ENCODE data around the gene STK17B.
"Not testable (repeated sequence)": the region's sequence is repeated elsewhere in the genome, so short reads cannot be mapped to it uniquely, and the experiment has no call there.

STK17B gene

DNA sequence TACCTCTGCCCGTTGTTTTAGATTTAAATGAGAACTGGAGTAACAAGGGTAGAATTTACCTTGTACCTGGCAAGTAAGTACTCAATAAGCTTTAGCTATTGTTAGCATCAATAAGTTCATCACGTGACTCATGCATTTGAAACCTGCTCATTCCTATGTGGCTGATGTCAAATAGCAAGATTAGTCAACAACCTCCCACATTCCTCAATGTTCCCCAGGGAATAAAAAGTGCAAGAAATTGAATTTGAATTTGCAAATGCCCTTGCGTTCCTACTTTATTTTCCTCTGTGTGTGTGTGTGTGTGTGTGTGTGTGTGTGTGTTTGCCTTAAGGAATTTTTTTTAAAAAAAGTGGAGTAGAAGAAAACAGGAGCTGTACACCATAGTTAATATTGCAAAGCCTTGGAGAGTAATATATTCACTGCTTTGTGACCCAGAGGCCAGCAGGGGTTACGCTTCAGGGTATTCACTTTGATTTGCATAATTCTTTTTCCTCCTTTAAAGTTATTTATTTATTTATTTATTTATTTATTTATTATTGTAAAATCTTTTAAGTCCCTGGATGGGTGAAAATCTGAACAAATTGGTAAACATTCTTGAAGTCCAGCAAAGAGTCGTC is 58.9 kb downstream of the STK17B start:
- DNase-seq (ENCODE audit: low spot score): no peak

DNA sequence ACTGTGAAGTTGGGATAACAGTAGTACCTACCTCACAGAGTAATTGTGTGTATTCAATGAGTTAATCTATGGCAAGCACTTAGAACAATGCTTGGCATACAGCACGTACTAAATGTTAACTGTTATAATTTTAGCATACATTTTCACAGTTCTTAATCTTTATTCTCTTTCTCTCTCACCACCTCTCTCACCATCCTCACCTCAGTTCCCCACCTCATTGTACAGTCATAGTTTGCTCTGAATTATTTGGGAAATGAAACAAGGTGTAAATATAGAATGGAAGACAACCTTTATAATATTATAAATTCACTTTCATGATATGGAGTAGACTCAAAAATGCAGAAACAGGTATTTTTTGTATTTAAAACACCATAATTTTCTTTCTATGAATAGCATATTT is 62.8 kb downstream of the STK17B start:
- no peak for DNase-seq (ENCODE audit: low spot score)

DNA sequence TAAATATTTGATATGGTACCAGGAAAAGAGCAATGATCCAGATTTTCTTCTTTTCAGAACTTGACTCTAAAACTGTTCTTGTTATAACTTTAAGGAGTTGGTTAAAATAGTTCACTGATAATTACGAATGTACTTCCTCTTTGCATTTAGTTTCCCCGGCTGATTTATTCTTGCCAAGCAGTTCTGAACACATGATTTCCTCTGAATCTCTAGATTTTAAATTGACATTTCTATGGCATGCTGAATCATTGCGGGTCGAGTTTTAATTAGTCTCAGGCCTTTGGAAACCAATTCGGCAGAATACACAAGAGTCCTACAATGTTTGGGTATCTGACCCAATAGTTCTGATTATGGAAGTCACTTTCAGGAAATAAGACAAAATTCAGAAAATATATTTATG is 65.4 kb downstream of the STK17B start:
- DNase-seq (ENCODE audit: low spot score): no peak

DNA sequence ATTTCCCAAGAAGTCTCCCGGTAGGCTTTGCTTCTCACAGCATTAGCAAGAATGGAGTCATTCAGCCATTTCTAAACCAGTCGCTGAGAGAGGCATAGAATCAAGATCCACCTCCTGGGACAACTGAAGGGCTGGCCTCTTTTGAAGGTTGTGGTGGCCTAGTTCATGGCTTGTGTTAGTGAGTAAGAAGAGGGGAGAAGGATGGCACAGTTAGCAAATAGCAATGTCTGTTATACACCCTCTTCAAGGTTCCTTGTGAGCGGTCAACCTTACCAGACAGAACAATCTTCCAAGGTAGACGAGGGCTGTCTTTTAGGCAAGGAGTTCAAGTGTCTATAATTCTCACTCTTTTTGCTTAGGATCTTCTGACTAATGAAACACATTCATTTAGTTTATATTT is 67.3 kb downstream of the STK17B start:
- no peak for DNase-seq (ENCODE audit: low spot score)

DNA sequence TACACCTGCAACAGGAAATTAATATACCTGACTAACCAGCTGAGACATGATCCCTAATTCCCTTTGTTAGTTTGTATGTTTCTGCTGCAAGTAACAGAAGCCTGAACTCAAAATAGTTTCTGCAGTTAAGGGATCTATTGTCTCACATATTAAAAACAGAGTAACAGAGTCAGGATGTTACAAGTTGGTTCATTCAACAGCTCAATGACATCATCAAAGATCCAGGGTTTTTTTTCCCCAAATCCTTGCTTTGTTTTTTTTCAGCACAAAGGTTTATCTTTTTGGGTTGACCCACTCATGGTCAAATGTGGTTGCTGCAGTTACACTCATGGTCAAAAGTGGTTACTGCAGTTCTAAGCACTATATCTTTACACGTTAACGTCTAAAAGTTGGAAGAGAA is 67.8 kb downstream of the STK17B start:
- DNase-seq (ENCODE audit: low spot score): no peak

DNA sequence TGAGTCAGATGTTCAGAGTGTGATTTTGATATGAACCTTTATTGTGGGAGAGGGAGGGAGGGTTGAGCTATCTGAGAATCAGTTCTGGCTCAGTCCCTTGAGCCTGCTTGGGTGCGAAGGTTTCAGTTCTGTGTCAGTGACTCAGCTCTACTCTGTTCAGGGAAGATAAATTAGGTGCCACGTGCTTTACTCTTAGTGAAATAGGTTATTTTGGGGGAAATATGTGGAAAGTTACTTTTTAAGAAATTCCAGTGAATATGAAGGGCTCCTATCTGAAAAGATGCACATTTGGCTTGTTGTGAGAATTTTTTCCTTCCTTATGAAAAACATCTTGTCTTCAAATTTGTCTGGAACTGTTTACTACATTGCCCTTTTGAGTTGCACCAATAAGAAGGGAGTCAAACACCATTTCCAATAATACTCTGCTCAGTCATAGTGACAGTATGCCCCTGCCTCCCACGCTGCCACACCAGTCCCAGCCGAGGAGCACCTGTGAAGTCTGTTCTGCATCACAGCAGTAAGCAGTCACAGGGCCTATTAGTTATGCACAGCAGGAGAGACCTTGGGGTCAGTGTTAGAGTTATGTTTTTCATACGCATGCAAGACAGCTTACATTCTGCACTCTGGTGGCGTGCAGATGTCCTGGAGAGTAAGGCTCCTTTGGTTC is 69.9 kb downstream of the STK17B start:
- no peak for DNase-seq (ENCODE audit: low spot score)

DNA sequence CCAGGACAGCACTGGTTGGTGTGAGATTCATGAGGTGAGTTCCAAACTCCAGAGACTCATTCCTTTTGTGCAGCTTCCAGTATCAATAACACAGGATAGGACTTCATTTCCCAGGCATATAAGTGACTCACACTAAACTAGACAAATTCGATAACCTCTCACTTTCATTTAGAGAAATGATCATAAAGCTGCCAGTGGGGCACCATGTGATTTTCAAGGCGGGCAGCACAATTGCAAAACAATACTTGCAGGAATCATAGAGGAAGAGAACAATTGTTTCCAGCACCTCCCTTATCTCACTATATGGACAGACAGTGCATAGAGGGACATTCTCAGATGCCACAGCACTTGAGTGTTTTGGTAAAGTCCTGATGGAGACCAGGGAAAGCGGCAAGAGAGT is 71.5 kb downstream of the STK17B start:
- DNase-seq (ENCODE audit: low spot score): no peak

DNA sequence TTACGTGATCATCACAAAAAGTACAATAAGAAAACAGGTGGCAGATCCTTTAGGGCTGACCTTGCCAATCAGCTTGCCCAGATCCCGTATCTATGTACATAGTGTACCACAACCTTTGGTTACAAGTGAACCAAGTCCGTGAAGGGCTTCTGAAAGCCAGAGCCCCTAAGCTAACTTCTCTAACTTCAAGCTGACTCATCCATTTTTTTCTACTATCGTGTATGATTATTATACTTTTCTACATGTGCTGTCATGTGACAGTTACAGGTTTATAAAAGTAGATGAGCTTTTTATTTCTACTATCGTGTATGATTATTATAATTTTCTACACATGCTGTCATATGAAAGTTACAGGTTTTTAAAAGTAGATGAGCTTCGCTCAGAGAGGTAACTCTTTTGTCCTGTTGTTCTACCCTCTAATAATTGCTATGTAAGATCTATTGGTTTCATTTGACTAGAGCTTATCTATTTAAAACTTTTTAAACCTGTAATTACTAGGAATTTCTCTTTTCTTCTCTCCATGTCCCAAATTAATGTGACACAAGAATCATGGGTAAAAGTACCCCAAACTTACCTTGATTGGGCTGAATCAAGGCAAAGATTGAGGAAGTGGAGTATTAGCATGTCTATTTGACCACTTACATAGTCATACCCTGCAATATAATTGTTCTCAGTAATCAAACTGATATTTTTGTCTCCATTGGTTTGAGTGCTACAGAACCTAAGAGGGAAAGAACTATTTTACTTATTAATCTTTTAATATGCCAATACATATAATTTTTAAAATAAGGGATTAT is 73.3 kb downstream of the STK17B start:
- DNase-seq (ENCODE audit: low spot score): no peak

DNA sequence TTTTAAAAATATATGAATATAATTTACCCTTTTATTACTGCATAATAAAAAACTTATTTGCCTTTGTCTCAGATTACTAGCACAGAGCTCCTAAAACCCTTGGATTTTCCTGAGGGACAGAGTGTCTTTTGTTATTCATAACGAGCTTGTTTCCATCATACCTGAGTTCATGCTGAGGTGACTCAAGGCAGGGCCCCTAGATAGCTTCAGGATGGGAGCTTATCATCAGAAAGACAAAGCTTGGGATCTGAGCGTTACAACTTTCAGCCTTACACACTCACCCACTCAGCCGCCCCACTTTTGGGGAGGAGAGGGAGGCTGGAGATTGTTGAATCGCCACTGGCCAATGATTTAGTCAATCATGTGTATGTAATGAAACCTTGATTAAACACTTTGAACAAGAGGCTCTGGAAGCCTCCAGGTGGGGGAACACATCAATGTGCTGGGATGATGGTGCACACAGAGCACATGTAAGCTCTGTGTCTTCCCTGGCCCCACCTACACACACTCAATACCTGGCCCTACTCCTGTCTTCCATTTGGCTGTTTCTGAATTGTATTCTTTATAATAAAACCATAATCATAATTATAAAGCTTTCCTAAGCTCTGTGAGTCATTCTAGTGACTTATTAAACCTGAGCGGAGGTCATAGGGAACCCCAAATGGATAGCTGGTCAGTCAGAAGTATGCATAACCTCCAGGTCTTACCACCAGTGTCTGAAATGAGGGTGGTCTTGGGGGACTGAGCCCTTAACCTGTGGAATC is 74.2 kb downstream of the STK17B start:
- DNase-seq (ENCODE audit: low spot score): no peak

DNA sequence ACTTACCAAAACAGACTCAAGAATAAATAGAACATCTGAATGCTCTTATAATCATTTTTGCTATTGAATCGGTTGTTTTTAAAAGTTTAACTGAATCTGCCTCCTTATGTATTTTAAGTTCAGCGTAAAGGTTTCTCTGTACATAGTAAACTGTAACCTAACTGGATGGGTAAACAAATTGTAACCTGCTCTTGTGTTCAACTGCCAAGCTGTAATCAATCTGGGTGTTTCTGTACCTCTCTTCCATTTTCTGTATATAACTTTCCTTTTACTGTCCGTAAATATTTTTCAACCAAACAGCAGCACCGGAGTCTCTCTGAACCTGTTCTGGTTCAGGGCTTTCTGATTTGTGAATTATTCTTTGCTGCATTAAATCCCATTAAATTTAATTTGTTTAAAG is 75.1 kb downstream of the STK17B start:
- DNase-seq (ENCODE audit: low spot score): no peak

DNA sequence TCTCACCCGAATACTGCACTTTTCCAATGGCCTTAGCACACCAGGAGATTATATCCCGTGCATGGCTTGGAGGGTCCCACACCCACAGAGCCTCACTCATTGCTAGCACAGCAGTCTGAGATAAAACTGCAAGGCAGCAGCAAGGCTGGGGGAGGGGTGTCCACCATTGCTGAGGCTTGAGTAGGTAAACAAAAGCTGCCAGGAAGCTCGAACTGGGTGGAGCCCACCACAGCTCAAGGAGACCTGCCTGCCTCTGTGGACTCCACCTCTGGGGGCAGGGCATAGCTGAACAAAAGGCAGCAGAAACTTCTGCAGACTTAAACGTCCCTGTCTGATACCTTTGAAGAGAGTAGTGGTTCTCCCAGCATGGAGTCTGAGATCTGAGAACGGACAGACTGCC is 81.9 kb downstream of the STK17B start:
- DNase-seq (ENCODE audit: low spot score): not testable (repeated sequence)

DNA sequence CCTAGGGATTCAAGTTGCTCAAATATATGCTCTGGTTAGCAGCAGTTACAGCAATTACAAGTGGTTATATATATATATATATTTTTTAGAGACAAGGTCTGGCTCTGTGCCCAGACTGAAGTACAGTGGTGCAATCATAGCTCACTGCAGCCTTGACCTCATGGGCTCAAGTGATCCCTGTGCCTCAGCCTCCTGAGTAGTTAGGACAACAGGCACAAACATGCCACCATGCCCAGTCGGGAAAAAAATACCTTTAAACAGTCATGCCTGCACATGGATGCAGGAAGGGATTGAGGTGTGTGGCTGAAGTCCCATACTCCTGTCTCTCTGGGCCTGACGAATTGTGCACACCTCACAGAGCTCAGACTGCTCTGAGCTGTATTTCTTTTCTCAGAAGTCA is 83.2 kb downstream of the STK17B start:
- no peak for DNase-seq (ENCODE audit: low spot score)

DNA sequence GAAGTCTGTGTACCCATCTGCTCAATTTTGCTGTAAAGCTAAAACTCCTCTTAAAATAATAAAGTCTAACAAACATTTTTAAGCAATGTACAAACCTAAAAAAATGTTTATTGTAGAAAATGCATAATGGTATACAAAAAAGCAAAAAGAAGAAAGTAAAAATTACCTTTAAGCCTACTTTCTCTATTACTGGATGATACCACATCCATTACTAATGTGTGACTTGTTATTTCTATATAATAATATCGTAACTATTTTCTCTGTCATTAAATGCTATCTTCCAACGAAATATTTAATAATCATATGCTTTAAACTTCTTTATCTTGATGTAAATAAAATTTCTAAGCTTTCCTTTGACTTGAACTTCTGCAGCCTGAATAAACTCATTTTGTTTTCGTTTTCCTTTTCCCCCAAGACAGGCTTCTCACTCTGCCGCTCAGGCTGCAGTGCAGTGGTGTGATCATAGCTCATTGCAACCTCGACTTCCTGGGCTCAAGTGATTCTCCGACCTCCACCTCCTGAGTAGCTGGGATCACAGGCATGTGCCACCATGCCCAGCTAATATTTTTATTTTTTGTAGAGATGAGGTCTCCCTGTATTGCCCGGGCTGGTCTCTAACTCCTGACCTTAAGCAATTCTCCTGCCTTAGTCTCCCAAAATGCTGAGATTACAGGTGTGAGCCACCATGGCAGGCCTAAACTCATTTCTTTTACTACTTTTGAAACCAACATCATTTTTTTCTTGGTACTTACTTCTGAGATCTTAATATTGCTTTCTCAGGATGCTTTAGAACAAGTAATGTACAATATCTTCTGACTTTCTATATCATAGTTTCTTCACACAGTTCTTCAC is 84.6 kb downstream of the STK17B start:
- DNase-seq (ENCODE audit: low spot score): no peak

DNA sequence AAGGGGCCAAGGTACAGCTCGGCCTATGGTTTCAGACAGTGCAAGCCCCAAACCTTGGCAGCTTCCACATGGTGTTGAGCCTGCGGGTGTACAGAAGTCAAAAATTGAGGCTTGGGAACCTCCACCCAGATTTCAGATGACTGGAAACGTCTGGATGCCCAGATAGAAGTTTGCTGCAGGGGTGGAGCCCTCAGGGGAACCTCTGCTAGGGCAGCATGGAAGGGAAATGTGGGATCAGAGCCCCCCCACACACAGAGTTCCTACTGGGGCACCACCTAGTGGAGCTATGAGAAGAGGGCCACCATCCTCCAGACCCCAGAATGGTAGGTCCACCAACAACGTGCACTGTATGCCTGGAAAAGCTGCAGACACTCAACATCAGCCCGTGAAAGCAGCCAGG is 87.8 kb downstream of the STK17B start:
- DNase-seq (ENCODE audit: low spot score): no peak

Measured in HuH-7 (cell line).